GM18498 (cell line): ENCODE data around the gene DOK3.

Experiments
- ATAC-seq: cut with Tn5 transposase; IDR thresholded peaks from one replicate; pipeline ENCODE4 v1.9.1; 2021; ENCODE audit warnings: mild to moderate bottlenecking, moderate library complexity; ENCODE audit not compliant: unreplicated experiment

The DOK3 gene

GRCh38 chr5:177484902-177485549 is 24.6 kb downstream of the DOK3 start:
- no peak for ATAC-seq

GRCh38 chr5:177483994-177484901 is 25.4 kb downstream of the DOK3 start:
- no peak for ATAC-seq

GRCh38 chr5:177483042-177483441 is 26.6 kb downstream of the DOK3 start:
- no peak for ATAC-seq

- no peak for ATAC-seq
These were observed 27.2 kb downstream of the DOK3 start for GRCh38 chr5:177482359-177482795.

GRCh38 chr5:177479774-177480173 is 29.9 kb downstream of the DOK3 start:
- ATAC-seq = no peak

GRCh38 chr5:177478711-177479646 is 30.6 kb downstream of the DOK3 start:
- no peak for ATAC-seq

DNA sequence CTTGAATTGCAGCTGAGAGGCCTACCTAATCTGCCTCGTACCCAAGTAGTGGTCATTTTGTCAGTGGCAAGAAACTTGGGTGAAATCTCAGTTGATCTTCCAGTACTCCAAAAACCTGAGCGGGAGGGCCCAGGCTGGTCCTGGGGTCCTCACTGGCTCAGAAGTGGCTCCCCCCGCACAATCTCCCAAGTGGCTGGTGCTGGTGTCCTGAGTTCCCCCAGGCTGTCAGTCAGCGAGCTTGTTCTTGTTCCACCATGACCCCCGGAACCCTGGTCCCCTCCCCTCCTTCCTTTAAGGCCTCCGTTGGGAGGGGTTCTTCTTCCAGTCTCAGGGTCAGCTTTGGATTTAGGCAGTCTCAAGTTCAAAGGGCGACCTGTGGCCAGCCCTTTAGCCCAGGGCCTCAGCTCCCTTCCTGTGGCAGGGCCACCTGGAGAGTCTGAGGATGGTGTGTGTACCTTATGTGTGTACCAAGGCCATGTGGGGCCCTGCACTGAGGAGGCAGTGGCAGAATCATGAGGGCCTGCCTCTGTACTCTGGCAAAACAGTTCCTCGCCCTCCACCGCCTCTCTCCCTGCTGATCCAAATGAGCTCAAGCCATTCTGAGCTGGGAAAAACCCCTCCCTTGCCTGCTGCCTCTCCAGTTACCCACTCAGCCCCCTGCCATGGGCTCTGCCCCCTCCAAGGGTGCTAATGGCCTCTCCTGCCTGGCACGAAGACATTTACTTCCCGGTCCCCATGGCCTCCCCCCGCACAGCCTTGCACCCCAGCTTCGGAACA is 31.7 kb downstream of the DOK3 start:
- no peak for ATAC-seq

DNA sequence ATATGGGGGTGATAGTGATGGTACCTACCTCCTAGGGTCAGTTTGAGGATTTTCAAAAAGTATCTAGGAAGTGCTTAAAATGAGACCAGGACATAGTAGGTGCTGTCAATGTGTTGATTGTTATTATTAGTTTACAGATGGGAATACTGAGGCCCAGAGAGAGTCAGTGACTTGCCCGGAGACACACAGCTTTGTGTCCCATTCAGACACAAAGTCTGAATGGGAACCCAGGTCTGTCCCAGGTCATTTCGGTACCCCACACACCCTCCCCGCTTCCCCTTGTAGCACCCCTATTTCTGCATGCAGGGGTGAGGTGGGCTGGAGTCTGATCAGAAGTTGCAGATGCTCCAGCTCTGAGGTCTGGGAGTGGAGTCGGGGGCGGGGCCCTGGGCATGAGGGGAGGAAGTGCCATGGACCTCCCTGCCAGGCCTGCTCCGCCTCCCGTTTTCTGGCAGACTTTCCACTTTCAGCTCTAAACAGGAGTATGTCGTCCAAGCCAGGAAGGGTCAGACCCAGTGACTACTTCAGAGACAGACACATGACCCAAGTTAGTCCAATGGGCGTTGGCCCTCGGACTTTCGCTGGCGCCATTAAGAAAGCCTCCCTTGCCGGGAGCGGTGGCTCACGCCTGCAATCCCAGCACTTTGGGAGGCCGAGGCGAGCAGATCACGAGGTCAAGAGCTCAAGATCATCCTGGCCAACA is 32.9 kb downstream of the DOK3 start:
- ATAC-seq = no peak

DNA sequence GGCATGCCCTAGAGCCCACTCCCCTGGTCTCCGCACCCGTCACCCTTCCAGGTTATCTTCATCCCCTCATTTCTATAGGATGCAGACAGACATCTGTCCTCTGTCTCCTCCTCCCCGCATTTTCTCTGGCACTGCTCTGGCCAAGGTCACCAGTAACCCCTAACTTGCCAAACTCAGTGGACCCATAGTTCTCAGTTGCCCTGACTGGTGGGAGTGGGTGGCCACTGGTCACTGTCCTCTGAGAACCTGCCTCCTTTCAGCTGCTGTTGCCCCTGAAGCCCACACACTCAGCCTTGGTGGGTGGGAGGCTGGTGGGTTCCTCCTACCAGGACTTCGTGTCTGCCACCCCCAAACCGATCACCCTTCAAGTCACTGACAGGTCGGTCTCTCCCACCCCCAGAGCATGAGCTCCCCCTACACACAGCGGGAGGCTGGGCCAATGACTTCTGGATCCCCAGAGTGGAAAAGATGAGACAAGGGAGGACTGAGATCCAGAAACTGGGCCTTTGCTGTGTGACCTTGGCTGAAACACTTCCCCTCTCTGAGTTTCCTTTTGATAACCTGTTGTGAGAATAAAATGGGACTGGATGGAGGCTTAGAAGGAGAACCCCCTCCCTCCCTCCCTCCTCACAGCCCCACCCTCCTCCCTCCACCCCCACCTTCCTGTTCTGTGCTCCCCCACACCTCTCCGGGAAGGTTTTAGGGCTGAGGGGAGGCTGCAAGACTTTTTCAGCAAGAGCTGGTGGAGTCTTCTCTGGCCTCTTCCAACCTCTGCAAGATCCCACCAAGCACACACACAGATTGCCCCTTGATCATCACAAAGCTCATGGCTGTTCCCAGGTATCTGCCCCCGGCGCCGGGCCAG is 33.8 kb downstream of the DOK3 start:
- ATAC-seq = no peak

- no peak for ATAC-seq
These were observed 34.6 kb downstream of the DOK3 start for GRCh38 chr5:177474846-177475562.

- ATAC-seq = no peak
These were observed 35.6 kb downstream of the DOK3 start for GRCh38 chr5:177474002-177474476.

DNA sequence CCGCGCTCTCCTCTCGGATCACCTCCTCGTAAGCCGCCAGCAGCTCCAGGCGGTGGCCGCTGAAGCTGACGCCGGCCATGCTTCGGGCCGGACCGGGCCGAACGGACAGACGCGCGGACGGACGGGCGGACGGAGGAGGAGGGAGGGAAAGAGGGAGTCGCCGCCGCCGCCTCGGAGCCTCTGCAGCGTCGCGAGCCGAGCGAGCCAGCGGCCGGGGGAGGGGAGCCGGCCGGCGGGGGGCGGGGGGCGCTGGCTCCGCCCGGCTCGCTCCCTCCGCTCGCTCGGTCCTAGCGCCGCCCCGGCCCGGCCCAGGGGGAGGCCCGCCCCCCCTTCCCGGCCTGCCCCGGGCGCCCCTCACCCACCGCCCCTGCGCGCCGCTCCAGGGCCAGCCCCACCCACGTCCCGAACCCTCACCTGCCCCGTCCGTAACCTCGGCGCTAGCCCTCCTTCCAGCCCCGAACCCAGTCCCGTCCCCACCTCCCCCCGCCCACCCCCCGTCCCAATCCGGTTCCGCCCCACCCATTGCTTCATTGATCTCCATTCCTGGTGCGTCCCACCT is 36.1 kb downstream of the DOK3 start, which contains the start of gene DBN1:
Gene DBN1 (minus strand): TSS at position 192 of the 559 bp plus-strand sequence. CDS start 113 bp downstream, at position 79.
- peak; percentile 50 for ATAC-seq

DNA sequence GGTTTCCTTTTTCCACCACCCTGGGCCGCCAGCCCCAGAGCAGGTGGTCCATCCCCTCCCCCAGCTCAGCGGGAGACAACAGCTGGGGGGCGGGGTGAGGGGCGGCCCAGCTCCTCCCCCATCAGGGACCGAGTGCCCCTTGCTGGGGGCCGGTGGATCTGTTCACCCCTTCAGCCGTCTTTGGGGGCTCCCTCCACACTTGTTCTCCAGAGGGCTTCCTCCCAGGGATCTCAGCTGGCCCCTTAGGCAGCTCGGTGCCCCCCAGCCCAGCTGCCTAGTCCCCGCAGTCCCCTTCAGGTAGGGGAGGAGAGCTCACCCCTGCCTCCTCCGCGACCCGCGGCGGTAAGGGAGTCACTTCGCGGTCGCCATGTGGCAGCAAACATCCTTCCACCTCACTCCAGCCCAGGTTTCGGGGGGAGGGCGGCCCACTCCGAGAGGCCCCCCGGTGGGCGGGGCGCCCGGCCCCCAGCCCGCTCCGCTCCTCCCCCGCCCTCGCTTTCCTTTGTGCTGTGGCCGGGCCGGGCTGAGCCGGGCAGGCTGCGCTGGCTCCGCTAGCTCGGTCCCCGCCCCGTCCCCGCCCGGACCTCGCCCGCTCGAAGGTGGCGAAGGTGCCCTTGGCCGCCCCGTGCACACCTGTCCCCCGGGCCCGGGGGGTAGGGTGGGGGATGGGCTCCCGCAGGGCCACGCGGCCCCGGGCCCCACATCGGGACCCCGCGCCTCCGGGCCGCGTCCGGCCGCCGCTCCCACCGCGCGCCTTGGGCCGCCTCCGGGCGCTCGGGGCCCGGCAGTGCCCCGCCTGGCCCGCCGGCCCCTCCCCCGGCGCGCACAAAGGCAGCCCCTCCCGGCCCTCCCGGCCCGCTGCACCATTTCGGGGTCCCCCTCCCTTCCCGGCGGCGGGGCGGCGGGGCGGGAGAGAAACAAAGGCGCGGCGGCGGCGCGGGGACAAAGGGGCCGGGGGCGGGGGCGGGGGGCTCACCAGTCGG is 36.9 kb downstream of the DOK3 start:
- peak; percentile 37 for ATAC-seq

GRCh38 chr5:177471610-177472356 is 37.8 kb downstream of the DOK3 start:
- ATAC-seq = no peak

GRCh38 chr5:177470759-177471536 is 38.7 kb downstream of the DOK3 start:
- ATAC-seq = no peak
